GM23338 (cell line): ENCODE measurements around the gene CEACAM19. TPM values are rescaled to one million over a fixed set of nuclear protein-coding genes. Genes with fewer than 3 reads are reported as not detected.

Source experiments
- ATAC-seq: fragments of 200-7000 bp; cut with Tn5 transposase; 3 replicates; pipeline ENCODE4 v1.9.1; 2020
- DNase-seq: peaks from one replicate; pipeline ENCODE4 v3.0.0-alpha.2; 2015; ENCODE audit warnings: low spot score
- H2AFZ ChIP-seq: fragments of 200-600 bp; sonication (generic); 2 replicates; pipeline ENCODE4 v1.8.0; 2016; ENCODE audit warnings: antibody characterized with exemption, mild to moderate bottlenecking, moderate library complexity
- H3F3A ChIP-seq: fragments of 200-600 bp; sonication (generic); replicated peaks from 2 replicates; pipeline ENCODE4 v1.8.0; 2017; ENCODE audit warnings: antibody characterized with exemption, mixed run types, low read depth
- H3K27ac ChIP-seq: fragments of 200-600 bp; sonication (generic); 2 replicates; pipeline ENCODE4 v1.6.1; 2016; ENCODE audit warnings: low read depth
- H3K27me3 ChIP-seq: fragments of 200-600 bp; sonication (generic); 2 replicates; pipeline ENCODE4 v1.8.0; 2016; ENCODE audit warnings: mild to moderate bottlenecking, mixed run types, moderate library complexity; ENCODE audit not compliant: insufficient read depth
- H3K36me3 ChIP-seq: fragments of 200-600 bp; sonication (generic); 2 replicates; pipeline ENCODE4 v1.8.0; 2016; ENCODE audit warnings: mild to moderate bottlenecking; ENCODE audit not compliant: insufficient read depth
- H3K4me1 ChIP-seq: fragments of 200-600 bp; sonication (generic); 2 replicates; pipeline ENCODE4 v1.8.0; 2016; ENCODE audit warnings: mild to moderate bottlenecking, moderate library complexity; ENCODE audit not compliant: insufficient read depth
- H3K4me2 ChIP-seq: fragments of 200-600 bp; sonication (generic); 2 replicates; pipeline ENCODE4 v1.7.1; 2017; ENCODE audit warnings: mixed run types
- H3K4me3 ChIP-seq: fragments of 200-600 bp; sonication (generic); 2 replicates; pipeline ENCODE4 v1.6.1; 2016; ENCODE audit warnings: mixed run types
- H3K79me2 ChIP-seq: fragments of 200-600 bp; sonication (generic); replicated peaks from 2 replicates; pipeline ENCODE4 v1.8.0; 2017; ENCODE audit warnings: mild to moderate bottlenecking; ENCODE audit not compliant: insufficient read depth
- H3K9me2 ChIP-seq: fragments of 200-600 bp; sonication (generic); 2 replicates; pipeline ENCODE4 v1.8.0; 2017; ENCODE audit not compliant: insufficient read depth
- H4K20me1 ChIP-seq: fragments of 200-600 bp; sonication (generic); replicated peaks from 2 replicates; pipeline ENCODE4 v1.8.0; 2017; ENCODE audit warnings: mild to moderate bottlenecking; ENCODE audit not compliant: insufficient read depth
- H3K27ac Mint-ChIP-seq: 2 replicates; pipeline ENCODE4 v1.8.0; 2020; ENCODE audit warnings: inconsistent platforms, mild to moderate bottlenecking, moderate library complexity, mixed read lengths
- H3K27me3 Mint-ChIP-seq: 3 replicates; pipeline ENCODE4 v1.8.0; 2022; ENCODE audit warnings: low read depth, mild to moderate bottlenecking, moderate library complexity, mixed read lengths, inconsistent platforms; ENCODE audit not compliant: insufficient read depth, poor library complexity
- H3K36me3 Mint-ChIP-seq: 3 replicates; pipeline ENCODE4 v1.8.0; 2021; ENCODE audit warnings: low read depth, mild to moderate bottlenecking, inconsistent platforms, moderate library complexity, mixed read lengths
- H3K4me1 Mint-ChIP-seq: 3 replicates; pipeline ENCODE4 v1.8.0; 2020; ENCODE audit warnings: mild to moderate bottlenecking, inconsistent platforms, mixed read lengths
- H3K4me3 Mint-ChIP-seq: 3 replicates; pipeline ENCODE4 v1.8.0; 2021; ENCODE audit warnings: moderate library complexity, mild to moderate bottlenecking, inconsistent platforms, mixed read lengths
- H3K9me3 Mint-ChIP-seq: 3 replicates; pipeline ENCODE4 v1.8.0; 2020; ENCODE audit warnings: moderate library complexity, mild to moderate bottlenecking, inconsistent platforms, mixed read lengths
- CREB1 ChIP-seq: fragments of 250-450 bp; sonication (Bioruptor Pico); IDR thresholded peaks from 2 replicates; pipeline ENCODE4 v1.5.0; 2020; ENCODE audit warnings: low read depth, mild to moderate bottlenecking, moderate library complexity
- EZH2 ChIP-seq: fragments of 200-600 bp; sonication (generic); IDR thresholded peaks from one replicate; pipeline ENCODE4 v1.8.0; 2017; ENCODE audit warnings: antibody characterized with exemption, mild to moderate bottlenecking, low read depth; ENCODE audit not compliant: unreplicated experiment
- EZH2phosphoT487 ChIP-seq: fragments of 200-600 bp; sonication (generic); IDR thresholded peaks from one replicate; pipeline ENCODE4 v1.8.1; 2018; ENCODE audit warnings: antibody characterized with exemption; ENCODE audit not compliant: unreplicated experiment
- JUNB ChIP-seq: IDR thresholded peaks from one replicate; pipeline ENCODE4 v1.6.1; 2016; ENCODE audit warnings: antibody characterized with exemption; ENCODE audit not compliant: unreplicated experiment
- NANOG ChIP-seq: IDR thresholded peaks from 2 replicates; pipeline ENCODE4 v1.6.1; 2016; ENCODE audit warnings: antibody characterized with exemption, borderline replicate concordance
- POLR2AphosphoS5 ChIP-seq: IDR thresholded peaks from 2 replicates; pipeline ENCODE4 v1.6.1; 2016; ENCODE audit warnings: antibody characterized with exemption, low read depth
- ZNF114 ChIP-seq: fragments of 250-450 bp; sonication (Bioruptor Pico); IDR thresholded peaks from 2 replicates; pipeline ENCODE4 v1.5.0; 2020; ENCODE audit warnings: mild to moderate bottlenecking, moderate library complexity
- ZNF331 ChIP-seq: fragments of 250-450 bp; sonication (Bioruptor Pico); IDR thresholded peaks from 2 replicates; pipeline ENCODE4 v1.5.0; 2020; ENCODE audit warnings: low read depth, mild to moderate bottlenecking, moderate library complexity
- polyA plus RNA-seq: library from polyadenylated mRNA; unstranded; fragments of >200 nt; fragmentation: Nextera tagmentation; extraction: Ambion mirVana; gene quantifications from 2 replicates; pipeline ENCODE4 v1.2.1, GENCODE V29; 2016
- total RNA-seq: library from RNA; depleted of rRNA; stranded (reverse); fragments of >200 nt; shearing (Covaris generic); gene quantifications from 2 replicates; pipeline ENCODE4 v1.2.3, GENCODE V29; 2014
- TF ChIP-seq, protein P1 (sequence below): IDR thresholded peaks from 2 replicates; pipeline ENCODE4 v1.6.1; 2016; ENCODE audit warnings: antibody characterized with exemption

CEACAM19 gene
- total and polyA plus RNA-seq, 2 experiments from 2014 or later: 0.38 to 0.76 TPM

DNA sequence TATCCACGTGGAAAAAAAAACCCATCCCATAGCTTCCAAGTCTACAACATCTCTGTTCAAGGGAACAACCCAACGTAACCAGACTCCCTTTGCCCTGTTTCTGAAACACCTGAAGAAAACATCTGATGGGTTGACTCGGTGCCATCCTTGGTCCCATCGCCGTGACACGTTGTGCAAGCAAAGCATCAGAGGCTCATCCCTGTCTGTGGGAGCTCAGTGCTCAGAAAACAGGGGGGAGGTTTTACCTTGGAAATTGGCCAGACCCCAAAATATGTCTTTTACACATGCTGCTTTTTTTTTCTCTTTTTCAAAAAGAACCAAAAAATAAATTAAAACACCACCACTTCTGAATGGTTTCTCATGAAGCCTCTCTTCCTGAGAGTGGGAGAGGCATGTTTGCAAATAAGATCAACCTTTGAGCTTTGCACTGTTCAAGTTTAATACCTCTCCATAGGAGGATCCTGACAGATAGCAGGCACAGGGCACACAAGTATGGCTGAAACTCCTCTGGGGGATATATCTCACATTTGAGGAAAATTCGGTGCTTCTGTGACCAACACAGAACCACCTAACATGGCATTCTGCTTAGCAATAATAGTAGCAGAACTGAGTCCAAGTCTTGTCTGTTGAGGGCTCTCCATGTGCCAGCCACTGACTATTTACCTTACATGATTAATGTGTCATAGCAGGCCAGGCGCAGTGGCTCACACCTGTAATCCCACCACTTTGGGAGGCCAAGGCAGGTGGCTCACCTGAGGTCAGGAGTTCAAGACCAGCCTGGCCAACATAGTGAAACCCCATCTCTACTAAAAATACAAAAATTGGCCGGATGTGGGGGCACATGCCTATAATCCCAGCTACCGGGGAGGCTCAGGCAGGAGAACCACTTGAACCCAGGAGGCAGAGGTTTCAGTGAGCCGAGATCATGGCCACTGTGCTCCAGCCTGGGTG lies 34.6 kb upstream of the CEACAM19 start:
- Histone ChIP-seq H3F3A (no peaks in the 10 kb centered on the region), H4K20me1 (no peaks in the 10 kb centered on the region), H3K27ac (no peak overlapping the region), H3K27me3 (no peaks in the 10 kb centered on the region), H3K4me3 (no peak overlapping the region), H2AFZ (no peak overlapping the region), H3K4me2 (no peak overlapping the region), H3K79me2 (no peaks in the 10 kb centered on the region), H3K4me1 (peaks cover 19% of the 10 kb centered on the region), H3K36me3 (no peaks in the 10 kb centered on the region), H3K9me2 (no peaks in the 10 kb centered on the region)
- H3K9me3 Mint-ChIP-seq: no peaks in the 10 kb centered on the region; the same call in 2 of the 3 replicates
- no peak overlapping the region for H3K4me3 Mint-ChIP-seq
- ATAC-seq (no peak), DNase-seq (no peak)
- TF ChIP-seq POLR2AphosphoS5 (no peak), NANOG (no peak), JUNB (no peak), ZNF331 (CRISPR knock-in tag) (no peak), EZH2 (no peak), EZH2phosphoT487 (no peak), CREB1 (no peak)
- TF ChIP-seq, protein P1, sequence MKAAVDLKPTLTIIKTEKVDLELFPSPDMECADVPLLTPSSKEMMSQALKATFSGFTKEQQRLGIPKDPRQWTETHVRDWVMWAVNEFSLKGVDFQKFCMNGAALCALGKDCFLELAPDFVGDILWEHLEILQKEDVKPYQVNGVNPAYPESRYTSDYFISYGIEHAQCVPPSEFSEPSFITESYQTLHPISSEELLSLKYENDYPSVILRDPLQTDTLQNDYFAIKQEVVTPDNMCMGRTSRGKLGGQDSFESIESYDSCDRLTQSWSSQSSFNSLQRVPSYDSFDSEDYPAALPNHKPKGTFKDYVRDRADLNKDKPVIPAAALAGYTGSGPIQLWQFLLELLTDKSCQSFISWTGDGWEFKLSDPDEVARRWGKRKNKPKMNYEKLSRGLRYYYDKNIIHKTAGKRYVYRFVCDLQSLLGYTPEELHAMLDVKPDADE: no peak
- no peaks in the 10 kb centered on the region for H3K36me3 Mint-ChIP-seq
- H3K27ac Mint-ChIP-seq: no peak overlapping the region
- H3K27me3 Mint-ChIP-seq: peaks cover 8% of the 10 kb centered on the region
- H3K4me1 Mint-ChIP-seq: peaks cover 16% of the 10 kb centered on the region; the same call in 2 of the 3 replicates

DNA sequence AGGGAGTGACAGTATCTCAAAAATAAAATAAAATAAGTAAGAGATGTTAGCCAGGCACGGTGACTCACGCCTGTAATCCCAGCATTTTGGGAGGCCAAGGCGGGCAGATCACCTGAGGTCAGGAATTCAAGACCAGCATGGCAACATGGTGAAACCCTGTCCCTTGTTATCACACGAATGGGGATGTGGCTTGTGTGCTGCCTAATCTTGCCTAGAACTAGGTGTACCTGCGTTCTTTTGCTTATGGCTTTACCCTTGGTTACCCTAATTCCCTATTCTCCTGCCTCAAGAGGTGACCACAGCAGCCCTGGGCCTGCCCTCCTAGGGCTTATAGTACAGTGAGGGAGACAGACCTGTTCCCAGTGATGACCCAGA lies 33.9 kb upstream of the CEACAM19 start:
- no peaks in the 10 kb centered on the region for H3K79me2 ChIP-seq
- ATAC-seq: no peak
- H3K27me3 Mint-ChIP-seq: peaks cover 6% of the 10 kb centered on the region
- no peaks in the 10 kb centered on the region; the same call in 2 of the 3 replicates for H3K9me3 Mint-ChIP-seq
- no peak overlapping the region for H3K27ac Mint-ChIP-seq
- no peak overlapping the region for H3K4me3 Mint-ChIP-seq
- H3K4me2 ChIP-seq: no peak overlapping the region
- no peaks in the 10 kb centered on the region for H3K36me3 ChIP-seq
- H3K4me1 Mint-ChIP-seq: peaks cover 16% of the 10 kb centered on the region; the same call in 2 of the 3 replicates
- 0 out of 2 replicates have a peak, but pooled peaks cover 3% of the 10 kb centered on the region for H3K27me3 ChIP-seq
- no peak overlapping the region for H3K4me3 ChIP-seq
- no peaks in the 10 kb centered on the region for H3K36me3 Mint-ChIP-seq
- H4K20me1 ChIP-seq: no peaks in the 10 kb centered on the region
- H2AFZ ChIP-seq: no peak overlapping the region
- no peak for DNase-seq
- no peaks in the 10 kb centered on the region for H3F3A ChIP-seq
- peaks cover 18% of the 10 kb centered on the region for H3K4me1 ChIP-seq
- TF ChIP-seq POLR2AphosphoS5: no peak
- no peak overlapping the region for H3K27ac ChIP-seq
- H3K9me2 ChIP-seq: no peaks in the 10 kb centered on the region

DNA sequence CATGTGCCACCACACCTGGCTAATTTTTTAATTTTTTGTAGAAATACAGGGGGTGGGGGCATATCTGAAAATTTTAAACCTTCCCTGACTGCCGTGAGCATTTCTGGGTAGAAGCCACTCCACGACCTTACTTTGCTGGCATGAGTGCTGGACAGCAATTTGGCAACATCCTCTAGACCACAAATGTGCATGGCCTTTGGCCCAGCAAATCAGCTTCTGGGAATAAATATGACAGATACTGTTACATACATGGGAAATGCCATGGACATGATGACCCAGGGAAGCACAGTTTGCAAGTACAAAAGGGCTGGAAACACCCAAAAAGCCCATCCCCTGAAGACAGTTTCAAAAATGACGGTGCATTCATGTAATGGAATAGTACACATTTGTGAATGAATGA lies 30.8 kb upstream of the CEACAM19 start:
- ATAC-seq (no peak), DNase-seq (no peak)
- Histone ChIP-seq H3K4me1 (peaks cover 3% of the 10 kb centered on the region; the same call in 1 of the 2 replicates), H3K36me3 (no peaks in the 10 kb centered on the region), H3K27me3 (peaks cover 15% of the 10 kb centered on the region), H3K4me2 (no peak overlapping the region), H2AFZ (no peak overlapping the region), H3K27ac (no peak overlapping the region), H3F3A (no peaks in the 10 kb centered on the region; the same call in 1 of the 2 replicates), H3K9me2 (no peaks in the 10 kb centered on the region), H3K4me3 (no peak overlapping the region), H3K79me2 (peaks cover 2% of the 10 kb centered on the region), H4K20me1 (no peaks in the 10 kb centered on the region)
- H3K36me3 Mint-ChIP-seq: no peaks in the 10 kb centered on the region
- no peak overlapping the region for H3K4me3 Mint-ChIP-seq
- no peaks in the 10 kb centered on the region; the same call in 2 of the 3 replicates for H3K9me3 Mint-ChIP-seq
- no peak overlapping the region for H3K27ac Mint-ChIP-seq
- H3K4me1 Mint-ChIP-seq: no peaks in the 10 kb centered on the region
- H3K27me3 Mint-ChIP-seq: peaks cover 11% of the 10 kb centered on the region
- TF ChIP-seq CREB1: no peak
- TF ChIP-seq JUNB: no peak
- no peak for TF ChIP-seq EZH2phosphoT487
- TF ChIP-seq, protein P1: no peak
- TF ChIP-seq POLR2AphosphoS5: no peak
- TF ChIP-seq ZNF114 (CRISPR knock-in tag): no peak
- no peak for TF ChIP-seq ZNF331 (CRISPR knock-in tag)
- TF ChIP-seq NANOG: no peak
- no peak for TF ChIP-seq EZH2
